HG03565 (cell line): ENCODE data around the gene EPHA3.

Source experiments
- ATAC-seq: cut with Tn5 transposase; IDR thresholded peaks from one replicate; pipeline ENCODE4 v1.9.1; 2021; ENCODE audit warnings: mild to moderate bottlenecking, moderate library complexity; ENCODE audit not compliant: unreplicated experiment

EPHA3 gene

GRCh38 chr3:89434621-89435380 lies 327.4 kb downstream of the EPHA3 start:
- ATAC-seq: no peak

DNA sequence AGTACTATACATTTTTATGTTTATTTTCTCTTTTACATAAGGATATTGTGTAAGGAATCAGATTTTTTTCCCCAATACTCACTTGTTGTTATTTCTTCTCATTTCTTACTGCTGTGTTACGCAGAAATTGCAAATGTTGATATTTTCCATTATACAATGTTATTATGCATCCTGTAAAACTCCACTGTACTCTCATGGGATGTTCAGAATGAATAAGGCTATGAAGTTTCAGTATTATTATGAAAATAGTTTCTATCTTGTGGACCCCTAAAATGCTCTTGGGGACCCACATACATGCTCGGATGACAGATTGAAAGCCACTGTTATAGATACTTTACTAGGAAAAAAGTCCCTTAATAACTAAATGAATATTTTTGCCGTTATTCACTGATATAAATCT lies 329.4 kb downstream of the EPHA3 start:
- ATAC-seq: no peak

DNA sequence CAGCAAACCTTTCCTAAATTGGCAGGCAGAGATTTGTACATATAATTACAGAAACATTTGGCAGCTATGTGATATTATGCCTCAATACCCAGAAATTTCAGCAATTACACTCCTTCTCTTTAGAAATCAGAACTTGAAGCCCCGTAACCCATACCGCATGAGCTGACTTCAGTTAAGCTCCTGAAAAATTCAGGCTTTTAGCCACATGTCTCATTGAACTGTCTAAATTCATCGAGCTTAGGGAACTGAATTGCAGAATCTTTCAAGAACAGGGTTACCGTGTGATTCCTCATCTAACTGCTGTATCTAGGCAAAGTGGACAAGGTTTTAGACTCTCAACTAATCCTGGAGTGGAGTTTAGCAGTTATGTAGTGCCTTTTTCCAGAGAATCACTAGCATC lies 333.0 kb downstream of the EPHA3 start:
- no peak for ATAC-seq

- ATAC-seq: no peak
Measured at GRCh38 chr3:89441141-89441540, 333.7 kb downstream of the EPHA3 start.

DNA sequence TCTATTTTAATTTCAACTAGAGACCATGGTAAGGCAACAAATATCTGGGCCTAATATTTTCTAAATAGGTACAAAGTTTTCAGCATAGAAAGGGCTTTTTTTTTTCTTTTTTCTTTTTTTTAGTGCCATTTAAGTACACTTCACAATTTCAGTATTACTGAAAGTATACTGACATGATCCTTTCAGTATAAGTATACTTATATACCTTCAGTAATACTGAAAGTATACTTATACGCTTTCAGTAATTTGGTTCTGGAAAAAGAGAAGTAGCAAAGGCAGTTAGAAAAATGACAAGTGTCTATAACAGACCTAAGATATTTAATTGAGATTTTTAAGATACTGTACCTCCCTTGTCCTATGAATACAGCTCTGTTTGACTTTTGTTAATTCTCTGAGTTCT lies 339.2 kb downstream of the EPHA3 start:
- ATAC-seq: no peak

GRCh38 chr3:89447243-89447642 lies 339.8 kb downstream of the EPHA3 start:
- no peak for ATAC-seq

DNA sequence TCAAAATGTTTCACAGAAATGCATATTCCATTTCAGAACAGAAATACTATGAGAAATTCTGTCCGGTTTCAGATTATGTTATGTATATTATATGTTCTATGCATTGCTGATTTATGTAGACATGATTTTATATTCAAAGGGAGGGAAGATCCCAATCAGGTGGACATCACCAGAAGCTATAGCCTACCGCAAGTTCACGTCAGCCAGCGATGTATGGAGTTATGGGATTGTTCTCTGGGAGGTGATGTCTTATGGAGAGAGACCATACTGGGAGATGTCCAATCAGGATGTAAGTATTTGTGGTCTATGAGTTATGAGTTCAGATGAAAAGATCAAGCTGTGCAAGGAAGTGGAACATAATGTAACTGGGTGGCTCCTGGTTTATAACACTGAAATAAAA lies 341.7 kb downstream of the EPHA3 start:
- ATAC-seq: no peak

GRCh38 chr3:89452066-89452465 lies 344.6 kb downstream of the EPHA3 start:
- no peak for ATAC-seq

DNA sequence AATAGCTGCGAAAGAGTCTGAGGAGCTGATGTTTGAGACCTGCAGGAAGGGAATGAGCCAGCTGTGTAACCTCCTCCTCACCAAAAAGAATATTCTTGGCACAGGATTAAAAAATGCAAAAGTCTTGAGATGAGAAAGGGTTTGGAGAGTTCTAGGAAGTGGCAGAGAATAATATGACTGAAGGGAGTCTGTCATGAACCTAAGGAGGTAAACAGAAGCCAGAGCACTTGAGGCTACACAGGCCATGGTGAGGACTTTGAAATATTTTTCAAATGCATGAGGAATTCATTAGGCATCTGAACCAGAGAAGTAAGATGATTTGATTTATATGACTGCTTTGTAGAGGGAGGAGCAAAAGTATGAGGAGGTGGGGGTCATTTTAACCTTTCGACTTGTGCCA lies 347.8 kb downstream of the EPHA3 start:
- no peak for ATAC-seq

DNA sequence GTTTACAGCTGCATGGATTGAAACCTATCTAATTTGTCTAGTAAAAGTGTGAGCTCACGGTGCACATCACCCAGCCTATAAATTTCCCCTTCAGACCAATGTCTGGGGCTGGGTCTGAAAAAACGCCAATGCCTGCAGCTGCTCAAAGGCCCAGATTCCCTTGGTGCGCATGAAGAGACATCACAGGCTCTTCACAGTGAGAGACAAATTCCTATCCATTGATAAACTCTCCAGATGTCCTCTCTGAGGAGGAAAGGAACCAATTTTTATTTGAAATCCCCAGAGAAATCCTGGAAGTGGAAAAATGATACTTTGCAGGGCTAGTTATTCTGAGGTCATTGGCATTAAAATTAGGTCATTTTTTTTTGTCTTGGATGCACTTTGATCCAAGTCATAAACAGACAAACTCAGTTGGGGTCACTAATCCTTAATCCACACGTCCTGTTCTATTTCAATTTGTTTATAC lies 360.5 kb downstream of the EPHA3 start:
- ATAC-seq: no peak

DNA sequence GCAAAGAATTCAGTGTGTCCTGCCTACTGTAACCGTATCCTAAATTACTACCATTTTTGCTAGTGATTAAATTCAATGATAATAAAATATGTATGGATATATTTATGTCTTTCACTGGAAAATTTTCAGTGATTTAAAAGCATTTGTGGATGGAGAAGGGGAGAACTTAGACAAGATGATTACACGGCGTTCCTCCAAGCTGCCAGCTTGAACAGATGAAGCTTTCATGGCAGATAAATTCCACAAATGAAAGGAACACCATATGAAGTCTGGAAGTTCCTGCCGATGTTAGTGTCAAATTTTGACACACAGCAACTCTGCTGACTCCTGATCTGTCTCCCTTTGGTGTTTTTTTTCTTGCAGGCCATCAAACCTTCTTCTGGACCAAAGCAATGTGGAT lies 364.7 kb downstream of the EPHA3 start:
- no peak for ATAC-seq

DNA sequence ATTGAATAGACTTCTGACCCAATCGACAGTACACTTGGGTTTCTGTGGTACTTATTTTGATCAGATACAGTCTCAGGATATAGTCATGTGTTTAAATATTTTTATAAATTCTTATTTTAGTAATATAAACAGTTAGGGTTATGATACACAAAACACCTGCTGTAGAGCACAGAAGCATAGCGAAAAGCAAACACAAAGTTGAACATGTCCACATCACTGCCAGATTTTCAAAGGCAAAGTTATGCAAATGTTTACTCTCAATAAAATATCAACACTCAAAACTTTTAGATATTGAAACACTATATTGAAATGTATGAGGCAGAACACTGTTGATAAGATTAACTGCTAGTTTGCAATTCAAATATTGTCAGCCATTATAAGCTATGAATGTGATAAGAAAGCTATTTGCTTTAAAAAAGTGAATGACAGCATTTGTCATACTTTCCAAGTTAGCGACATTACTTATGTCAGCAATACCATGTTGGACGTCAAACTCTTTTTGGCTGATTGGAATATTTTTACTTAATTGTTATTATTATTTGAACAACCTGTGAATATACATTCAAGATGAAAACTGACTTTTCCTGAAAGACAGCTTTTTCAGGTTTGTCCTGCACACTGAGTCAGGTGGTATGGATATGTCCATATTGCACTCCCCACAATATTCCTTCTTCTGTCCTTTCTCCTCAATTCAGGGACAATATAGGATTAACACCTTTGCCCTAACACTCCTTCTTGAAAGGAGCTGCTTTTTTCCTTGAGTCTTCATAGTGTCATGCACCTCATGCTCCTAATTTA lies 367.1 kb downstream of the EPHA3 start:
- no peak for ATAC-seq

DNA sequence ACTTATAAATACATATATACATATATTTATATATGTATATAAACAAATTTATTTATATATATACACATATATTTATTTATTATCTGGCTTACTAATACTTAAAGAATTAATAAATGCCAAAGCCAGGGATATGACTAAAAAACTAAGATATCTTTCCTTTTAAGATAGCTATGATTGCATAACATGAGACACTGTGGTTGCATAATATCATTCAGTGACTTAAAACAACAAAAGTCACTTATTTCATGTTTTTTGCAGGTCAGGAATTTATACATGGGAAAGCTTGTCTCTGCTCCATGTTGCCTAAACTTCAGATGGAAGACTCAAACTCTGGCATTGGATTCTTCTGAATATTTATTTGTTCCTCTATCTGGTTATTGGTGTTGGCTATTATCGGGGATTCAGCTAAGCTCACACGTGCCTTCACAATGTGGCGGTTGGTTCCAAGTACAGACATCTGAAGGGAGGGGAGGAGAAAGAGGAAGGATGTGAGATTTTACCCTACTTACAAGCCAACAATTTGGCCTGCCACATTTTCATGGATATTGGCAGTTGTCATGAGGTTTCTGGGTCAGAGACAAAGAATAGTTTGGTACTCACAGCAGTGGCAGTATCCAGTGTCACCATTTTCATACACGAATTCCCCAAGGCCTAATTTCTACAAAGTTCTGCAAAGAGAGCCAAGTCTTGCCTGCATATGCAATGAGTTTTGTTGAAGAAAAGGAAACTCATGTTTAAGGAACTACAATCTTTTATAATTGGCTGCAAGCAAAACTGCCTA lies 381.6 kb downstream of the EPHA3 start:
- no peak for ATAC-seq

GRCh38 chr3:89490129-89490528 lies 382.7 kb downstream of the EPHA3 start:
- no peak for ATAC-seq

- ATAC-seq: no peak
Measured at GRCh38 chr3:89494734-89495133, 387.3 kb downstream of the EPHA3 start.

GRCh38 chr3:89503891-89504391 lies 396.5 kb downstream of the EPHA3 start:
- ATAC-seq: no peak

- ATAC-seq: no peak
Measured at GRCh38 chr3:89504432-89504831, 397.0 kb downstream of the EPHA3 start.

GRCh38 chr3:89506462-89507103 lies 399.2 kb downstream of the EPHA3 start:
- ATAC-seq: no peak

DNA sequence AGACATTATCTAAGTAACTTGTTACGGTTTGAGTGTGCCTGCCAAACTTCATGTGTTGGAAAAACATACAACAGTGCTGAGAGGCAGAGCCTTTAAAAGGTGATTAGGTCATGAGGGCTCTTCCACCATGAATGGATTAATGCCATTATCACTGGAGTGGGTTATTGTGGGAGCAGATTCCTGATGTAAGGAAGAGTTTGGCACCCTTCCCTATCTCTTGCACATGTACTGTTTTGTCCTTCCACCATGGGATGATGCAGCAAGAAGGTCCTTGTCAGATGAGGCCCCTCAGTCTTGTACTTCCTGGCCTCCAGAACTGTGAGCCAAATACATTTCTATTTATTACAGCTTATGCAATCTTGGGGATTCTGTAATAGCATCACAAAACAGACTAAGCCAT lies 413.9 kb downstream of the EPHA3 start:
- ATAC-seq: no peak

- no peak for ATAC-seq
Measured at GRCh38 chr3:89522155-89522554, 414.7 kb downstream of the EPHA3 start.

GRCh38 chr3:89525609-89526008 lies 418.2 kb downstream of the EPHA3 start:
- ATAC-seq: no peak
